ENCODE results near the gene ELMO3. TPM values are rescaled to one million over a fixed set of nuclear protein-coding genes. Genes with fewer than 3 reads are reported as not detected.

Gene ELMO3
- total RNA-seq, 1 donor: 1.6 TPM

- no peak for DNase-seq (ENCODE audit: low read depth in 2 of 3, low spot score in 2 of 3)
Observed at GRCh38 chr16:67237396-67238277, 38.7 kb downstream of the ELMO3 start.

DNA sequence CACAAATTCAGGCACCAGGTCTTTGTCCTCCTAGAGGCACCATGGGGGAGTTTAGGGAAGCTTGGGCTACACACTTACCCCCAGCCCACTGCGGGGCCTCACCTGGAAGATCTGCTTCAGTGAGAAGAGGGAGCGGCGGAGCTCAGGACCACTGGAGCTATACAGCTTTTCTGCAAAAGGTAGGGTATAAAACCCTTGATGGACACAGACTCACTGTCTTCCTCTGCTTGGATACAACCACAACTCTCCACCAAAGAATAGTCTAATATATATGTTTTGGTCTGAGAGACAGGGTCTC lies 39.3 kb downstream of the ELMO3 start:
- no peak for DNase-seq (ENCODE audit: low read depth in 2 of 3, low spot score in 2 of 3)

DNA sequence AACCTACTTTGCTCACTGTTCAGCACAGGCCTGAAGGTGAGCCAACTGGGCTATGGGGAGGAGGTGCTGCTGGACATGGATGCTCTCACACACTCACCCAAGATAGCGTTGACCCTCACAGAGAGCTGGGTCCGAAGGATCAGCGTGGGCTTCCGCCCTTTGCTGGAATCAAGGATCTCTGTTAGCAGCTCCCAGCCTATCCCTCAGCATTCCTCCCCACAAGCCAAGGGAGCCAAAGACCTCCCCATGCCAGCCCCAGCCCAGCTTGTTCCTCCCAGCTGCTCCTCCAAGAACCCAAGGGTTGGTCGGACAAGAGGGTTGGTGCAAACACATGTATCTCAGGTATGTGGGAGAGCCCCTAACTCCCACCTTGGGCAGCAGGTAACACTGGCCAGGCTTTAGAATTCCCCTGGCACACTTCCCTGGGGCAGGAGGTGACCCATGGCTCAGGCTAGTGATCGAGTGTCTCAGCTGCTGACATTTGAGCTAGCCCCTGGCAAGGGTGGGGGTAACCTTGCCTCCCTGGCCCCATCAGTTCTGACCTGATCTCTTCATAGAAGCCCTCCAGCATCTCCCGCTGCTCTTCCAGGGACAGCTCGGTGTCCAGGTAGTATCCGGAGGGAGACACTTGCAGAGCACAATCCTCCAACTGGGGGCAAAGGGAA lies 40.0 kb downstream of the ELMO3 start:
- DNase-seq (ENCODE audit: low read depth in 2 of 3, low spot score in 2 of 3): no peak

GRCh38 chr16:67240506-67240905 lies 41.6 kb downstream of the ELMO3 start:
- no peak for DNase-seq (ENCODE audit: low read depth in 2 of 3, low spot score in 2 of 3)

DNA sequence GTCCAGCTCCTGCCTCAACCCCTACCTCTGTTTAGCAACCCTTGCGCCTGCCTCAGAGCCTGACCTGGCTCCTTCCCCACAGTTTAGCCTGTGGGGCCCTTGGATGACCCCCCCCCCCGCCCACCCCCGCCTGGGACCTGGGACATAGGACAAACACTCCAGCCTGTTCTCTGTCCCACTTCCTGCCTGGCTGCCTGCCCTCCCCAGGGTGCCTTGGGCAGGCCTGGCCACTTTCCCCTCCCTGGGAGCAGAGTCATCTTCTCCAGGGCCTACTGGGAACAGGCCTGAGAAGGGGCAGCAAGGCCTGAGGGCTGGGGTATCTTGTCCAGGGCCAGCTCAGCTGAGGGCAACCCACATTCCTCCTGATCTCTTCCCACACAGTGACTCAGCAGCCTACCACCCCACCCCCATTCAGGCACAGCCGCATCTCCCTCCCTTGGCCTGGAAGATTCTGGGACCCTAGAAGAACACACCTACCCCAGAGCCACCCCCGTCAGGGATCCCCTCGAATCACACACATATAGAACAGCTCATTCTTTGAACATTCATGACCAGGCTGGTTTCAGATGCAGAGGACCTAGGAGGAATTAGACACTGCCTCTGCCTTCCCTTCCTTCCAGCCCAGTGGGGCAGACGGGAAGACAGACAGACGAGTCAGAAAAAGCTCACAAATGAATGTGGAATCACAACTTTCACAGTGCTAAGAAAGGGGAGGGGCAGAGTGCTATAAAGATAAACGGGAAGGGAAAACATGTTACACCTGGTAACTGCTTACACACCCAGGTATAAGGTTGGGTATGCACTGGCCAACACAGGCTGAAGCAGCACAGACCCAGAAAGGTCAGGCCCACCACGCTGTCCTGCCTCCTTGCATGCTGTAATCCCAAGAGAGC lies 42.3 kb downstream of the ELMO3 start:
- no peak for DNase-seq (ENCODE audit: low read depth in 2 of 3, low spot score in 2 of 3)

DNA sequence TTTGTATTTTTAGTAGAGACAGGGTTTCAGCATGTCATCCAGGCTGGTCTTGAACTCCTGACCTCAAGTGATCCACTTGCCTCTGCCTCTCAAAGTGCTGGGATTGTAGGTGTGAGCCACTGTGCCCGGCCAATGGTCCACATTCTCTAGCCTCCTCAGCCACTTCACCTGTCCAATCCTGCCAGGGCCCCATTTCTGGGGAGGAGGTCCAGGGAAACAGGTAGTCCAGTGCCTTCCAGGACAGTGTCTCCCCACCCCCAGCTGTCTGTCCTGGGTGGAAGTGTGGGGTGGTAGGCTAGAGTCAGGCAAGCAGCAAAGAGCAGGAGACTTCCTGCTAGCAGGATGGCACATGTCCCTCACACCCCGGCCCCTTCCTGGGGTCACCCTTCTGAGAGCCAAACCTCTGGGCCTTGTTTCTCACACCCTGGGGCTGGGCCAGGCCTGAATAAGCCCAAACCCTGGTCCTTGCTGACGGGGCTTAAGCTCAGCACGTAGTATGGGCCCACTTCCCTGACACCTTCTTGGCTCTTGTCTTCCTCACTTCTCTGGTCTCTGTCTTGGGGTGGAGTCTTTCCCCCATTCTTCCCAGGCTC lies 43.3 kb downstream of the ELMO3 start:
- DNase-seq (ENCODE audit: low read depth in 2 of 3, low spot score in 2 of 3): no peak

GRCh38 chr16:67243481-67243880 lies 44.5 kb downstream of the ELMO3 start:
- no peak for DNase-seq (ENCODE audit: low read depth in 2 of 3, low spot score in 2 of 3)

- DNase-seq (ENCODE audit: low read depth in 2 of 3, low spot score in 2 of 3): peak; percentile 50 to 95 (median 94)
Observed at GRCh38 chr16:67244387-67245185, 45.7 kb downstream of the ELMO3 start.

- no peak for DNase-seq (ENCODE audit: low read depth in 2 of 3, low spot score in 2 of 3)
Observed at GRCh38 chr16:67245186-67245585, 46.3 kb downstream of the ELMO3 start.

- DNase-seq (ENCODE audit: low read depth in 2 of 3, low spot score in 2 of 3): no peak
Observed at GRCh38 chr16:67245674-67246080, 46.7 kb downstream of the ELMO3 start.

DNA sequence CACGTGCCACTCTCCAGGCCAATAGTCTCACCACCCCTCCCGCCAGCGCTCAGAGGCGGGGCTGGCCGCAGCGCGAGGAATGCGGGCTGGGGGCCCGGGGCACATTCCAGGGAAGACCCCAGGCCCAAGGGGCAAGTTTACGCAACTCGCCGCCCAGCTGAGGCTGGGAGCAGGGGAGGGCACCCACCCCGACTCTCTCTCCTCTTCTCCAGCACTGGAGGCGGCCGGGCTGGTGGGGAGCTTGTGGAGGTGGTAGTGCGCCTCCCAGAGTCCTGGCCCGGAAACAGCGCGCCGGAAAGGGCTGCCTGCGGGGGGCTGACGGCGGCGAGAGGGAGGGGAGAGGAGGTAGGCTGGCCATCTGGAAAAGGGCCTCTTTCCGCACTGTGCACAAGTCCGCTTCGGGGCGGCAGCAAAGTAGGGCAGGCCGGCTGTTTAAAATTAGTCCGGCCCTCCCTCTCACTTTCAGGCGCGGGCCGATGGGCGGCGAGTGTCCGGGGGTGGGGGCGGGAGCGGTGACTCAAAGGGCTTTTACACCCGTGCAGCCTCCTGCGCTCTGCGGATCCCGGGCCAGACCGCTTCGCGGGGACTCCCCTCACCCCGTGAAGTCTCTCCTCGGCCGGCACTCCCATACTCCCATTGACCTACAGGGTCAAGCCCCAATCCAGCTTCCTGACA lies 47.3 kb downstream of the ELMO3 start:
- DNase-seq (ENCODE audit: low read depth in 2 of 3, low spot score in 2 of 3): peak in 2 of 3 donors; percentile 57 to 61

GRCh38 chr16:67246756-67247191 lies 47.8 kb downstream of the ELMO3 start:
- DNase-seq (ENCODE audit: low read depth in 2 of 3, low spot score in 2 of 3): no peak

DNA sequence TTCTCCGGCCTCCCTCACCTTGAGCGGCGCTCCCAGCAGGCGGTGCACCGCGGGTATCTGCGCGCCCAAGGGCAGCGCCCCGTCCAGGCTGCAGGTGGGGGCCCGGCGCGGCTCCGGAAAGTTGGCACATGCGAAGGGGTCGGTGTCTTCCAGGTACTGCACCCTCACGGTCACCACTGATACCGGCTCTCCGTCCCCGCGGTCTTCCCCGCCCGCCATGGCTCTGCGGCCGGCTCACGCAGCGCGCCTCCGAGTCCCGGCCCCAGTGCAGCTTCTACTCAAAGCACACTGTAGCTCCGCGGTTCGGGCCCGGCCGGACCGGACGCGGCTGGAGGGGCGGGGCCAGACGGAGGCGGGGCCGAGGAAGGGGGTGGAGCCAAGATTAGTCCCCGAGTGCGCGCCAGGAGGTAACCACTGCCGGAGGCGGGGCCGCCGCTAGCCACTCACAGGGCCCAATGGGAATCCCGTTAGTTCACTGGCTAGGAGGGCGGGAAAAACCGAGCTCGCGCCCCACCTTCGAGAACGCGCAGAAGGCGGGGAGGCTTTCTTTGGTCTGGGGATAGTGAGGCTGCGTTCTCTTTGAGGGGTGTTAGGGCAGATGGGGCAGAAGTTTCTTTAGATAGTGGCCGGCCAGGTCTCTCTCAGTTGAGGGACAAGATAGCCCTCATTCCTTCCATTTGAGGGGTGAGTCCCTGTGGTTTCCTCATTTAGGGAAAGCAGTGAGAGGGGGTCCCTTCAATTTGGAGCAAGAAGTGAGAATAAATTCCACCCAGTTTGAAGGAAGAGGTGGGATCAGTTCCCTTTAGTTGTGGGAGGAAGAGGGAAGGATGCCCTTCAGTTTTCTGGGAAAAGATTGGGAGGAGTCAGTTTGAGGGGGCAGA lies 48.5 kb downstream of the ELMO3 start, which contains the start of gene FHOD1:
Gene FHOD1 (minus strand): TSS at position 290 of the 881 bp plus-strand sequence. CDS start 71 bp downstream, at position 219.
- DNase-seq (ENCODE audit: low read depth in 2 of 3, low spot score in 2 of 3): peak; percentile 70 to 95 (median 90)

DNA sequence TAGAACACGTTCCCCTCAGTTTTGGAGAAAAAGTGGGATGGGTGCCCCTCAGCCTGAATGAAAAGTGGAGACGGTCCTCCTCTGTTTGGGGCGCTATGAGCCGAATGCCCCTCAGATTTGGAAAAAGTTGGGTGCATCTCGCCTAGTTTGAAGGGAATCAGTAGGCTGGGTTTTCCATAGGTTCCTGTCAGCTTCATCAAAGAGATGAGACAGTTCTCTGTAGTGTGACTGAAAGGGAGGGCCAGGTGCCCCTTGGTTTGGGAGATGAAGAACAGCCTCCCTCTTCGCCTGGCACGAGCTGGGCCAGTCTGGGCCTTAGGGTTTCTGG lies 49.1 kb downstream of the ELMO3 start:
- no peak for DNase-seq (ENCODE audit: low read depth in 2 of 3, low spot score in 2 of 3)

DNA sequence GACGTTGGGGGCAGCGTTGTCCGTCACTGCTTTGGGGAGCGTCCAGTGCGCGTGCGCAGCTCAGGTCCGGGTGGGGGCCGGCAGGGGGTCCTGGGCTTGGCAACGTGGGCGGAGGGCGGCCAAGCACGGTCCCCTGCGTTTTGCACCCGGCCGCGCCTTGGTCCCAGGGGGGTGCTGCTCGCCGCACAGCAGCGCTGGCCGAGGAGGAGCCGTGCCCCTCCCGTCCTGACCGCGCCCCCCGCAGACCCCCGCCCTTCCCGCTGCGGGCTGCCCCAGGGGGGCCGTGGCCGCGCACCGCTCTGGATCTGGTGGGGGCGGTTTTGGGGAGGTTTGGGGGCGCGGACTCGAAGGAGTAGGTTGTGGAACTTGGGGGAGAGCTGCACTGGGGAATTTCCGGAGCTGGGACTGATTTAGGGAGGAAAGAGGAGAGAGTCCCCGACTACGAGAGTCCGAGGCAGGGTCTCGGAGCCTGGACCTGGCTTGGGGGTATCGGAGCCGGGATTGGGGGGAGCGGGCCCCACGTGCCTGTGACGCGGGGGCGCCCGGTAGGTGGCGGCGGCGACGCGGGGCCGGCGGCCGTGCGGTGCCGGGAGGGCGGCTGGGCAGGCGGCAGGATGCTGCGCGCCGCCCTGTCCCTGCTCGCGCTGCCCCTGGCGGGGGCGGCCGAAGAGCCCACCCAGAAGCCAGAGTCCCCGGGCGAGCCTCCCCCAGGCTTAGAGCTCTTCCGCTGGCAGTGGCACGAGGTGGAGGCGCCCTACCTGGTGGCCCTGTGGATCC lies 49.7 kb downstream of the ELMO3 start, which contains the start of gene SLC9A5:
Gene SLC9A5 (plus strand): TSS at position 579 of the 777 bp plus-strand sequence. CDS start 36 bp downstream, at position 615.
- DNase-seq (ENCODE audit: low read depth in 2 of 3, low spot score in 2 of 3): peak in 1 of 3 donors; percentile 31

- no peak for DNase-seq (ENCODE audit: low read depth in 2 of 3, low spot score in 2 of 3)
Observed at GRCh38 chr16:67249178-67250044, 50.5 kb downstream of the ELMO3 start.

GRCh38 chr16:67250045-67250327 lies 51.1 kb downstream of the ELMO3 start:
- no peak for DNase-seq (ENCODE audit: low read depth in 2 of 3, low spot score in 2 of 3)
